NCI-H345 treated with DMSO at 0.1 percent for 48 hours (cell line): ENCODE data around the gene AATK.

Experiments used
- DNase-seq: peaks from one replicate; lab custom pipeline; 2025; ENCODE audit not compliant: unreplicated experiment; lab: John Stamatoyannopoulos, UW

The AATK gene

GRCh38 chr17:81130385-81131361 is 35.3 kb downstream of the AATK start:
- DNase-seq = no peak

DNA sequence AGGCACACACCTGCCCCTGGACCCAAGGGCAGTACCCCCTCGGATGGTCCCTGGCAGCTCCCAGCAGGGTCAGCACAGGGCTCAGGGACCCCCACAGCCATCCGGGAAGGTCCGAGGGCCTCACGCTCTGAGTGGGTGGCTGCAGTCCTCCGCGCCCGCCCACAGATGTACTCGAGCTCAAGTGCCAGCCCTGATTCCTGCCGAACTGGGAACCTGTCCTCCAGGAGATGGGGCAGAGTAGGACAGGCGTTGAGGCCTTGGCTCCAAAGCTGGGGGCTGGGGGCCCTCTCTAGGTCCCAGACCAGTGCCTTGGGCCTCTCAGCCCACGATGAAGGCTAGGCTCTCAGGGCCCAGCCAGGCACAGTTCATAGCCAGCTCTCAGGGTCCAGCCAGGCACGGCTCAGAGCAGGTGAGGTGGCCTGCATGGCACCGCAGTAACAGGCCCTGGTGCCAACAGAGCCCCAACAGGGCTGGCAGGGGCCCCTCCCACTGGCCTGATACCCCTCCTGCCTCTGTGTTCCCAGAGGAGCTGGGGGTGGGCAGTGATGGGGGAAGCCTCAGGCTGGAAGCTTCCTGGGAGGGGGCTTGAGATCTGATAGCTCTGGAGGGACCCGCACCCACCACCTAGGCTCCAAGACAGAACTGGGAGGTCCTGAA is 36.2 kb downstream of the AATK start:
- DNase-seq = no peak

DNA sequence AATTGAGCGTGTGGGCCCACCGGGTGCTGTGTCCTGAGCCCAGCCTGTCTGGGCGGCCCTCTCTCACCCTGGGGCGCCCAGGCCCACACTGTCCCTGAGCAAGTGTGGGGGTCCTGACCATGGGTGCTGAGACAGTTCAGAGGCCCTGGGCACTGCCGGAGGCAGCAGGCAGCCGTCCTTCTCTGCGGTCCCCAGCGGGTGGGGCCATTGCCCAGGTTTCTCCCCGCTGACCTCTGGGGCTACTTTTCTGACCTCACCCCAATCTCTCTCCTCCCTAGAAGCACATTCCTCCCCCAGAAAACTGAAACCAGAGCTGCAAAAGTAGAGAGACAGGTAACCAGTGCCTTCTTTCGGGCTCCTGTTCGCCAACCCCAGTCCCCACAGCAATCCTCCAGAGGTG is 36.7 kb downstream of the AATK start:
- DNase-seq = no peak

GRCh38 chr17:81128774-81129173 is 37.2 kb downstream of the AATK start:
- no peak for DNase-seq

- DNase-seq = no peak
Observed at GRCh38 chr17:81128338-81128737, 37.7 kb downstream of the AATK start.

DNA sequence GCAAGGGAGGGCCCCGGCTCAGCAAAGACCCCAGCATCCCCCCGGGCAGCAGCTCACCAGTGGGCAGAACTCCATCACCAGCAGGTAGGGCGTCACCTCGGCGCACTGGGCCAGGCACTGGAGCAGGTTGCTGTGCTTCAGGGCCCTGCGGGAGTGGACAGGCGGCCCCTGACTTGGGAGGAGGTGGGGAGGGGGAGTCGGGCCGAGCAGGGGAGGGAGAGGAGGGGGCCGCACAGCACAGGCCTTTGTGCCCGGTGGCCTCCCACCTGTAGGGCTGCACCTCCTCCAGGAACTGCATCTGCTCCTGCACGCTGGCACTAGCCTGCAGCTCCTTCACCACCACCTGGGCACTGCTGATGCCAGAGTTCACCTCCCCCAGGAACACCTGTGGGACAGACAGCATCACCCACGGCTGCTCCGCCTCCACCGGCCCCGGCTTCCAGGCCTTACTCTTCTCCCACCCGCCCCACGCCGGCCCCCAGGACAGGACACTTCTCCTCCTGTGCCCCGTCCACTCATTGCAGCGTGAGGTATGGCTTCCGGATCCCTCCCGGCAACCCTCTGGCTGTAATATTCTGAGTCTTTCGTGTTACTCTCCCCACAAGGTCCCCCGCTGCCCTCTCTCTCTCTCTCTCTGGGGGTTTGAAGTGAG is 38.4 kb downstream of the AATK start:
- no peak for DNase-seq

- no peak for DNase-seq
Observed at GRCh38 chr17:81127133-81127455, 38.9 kb downstream of the AATK start.

DNA sequence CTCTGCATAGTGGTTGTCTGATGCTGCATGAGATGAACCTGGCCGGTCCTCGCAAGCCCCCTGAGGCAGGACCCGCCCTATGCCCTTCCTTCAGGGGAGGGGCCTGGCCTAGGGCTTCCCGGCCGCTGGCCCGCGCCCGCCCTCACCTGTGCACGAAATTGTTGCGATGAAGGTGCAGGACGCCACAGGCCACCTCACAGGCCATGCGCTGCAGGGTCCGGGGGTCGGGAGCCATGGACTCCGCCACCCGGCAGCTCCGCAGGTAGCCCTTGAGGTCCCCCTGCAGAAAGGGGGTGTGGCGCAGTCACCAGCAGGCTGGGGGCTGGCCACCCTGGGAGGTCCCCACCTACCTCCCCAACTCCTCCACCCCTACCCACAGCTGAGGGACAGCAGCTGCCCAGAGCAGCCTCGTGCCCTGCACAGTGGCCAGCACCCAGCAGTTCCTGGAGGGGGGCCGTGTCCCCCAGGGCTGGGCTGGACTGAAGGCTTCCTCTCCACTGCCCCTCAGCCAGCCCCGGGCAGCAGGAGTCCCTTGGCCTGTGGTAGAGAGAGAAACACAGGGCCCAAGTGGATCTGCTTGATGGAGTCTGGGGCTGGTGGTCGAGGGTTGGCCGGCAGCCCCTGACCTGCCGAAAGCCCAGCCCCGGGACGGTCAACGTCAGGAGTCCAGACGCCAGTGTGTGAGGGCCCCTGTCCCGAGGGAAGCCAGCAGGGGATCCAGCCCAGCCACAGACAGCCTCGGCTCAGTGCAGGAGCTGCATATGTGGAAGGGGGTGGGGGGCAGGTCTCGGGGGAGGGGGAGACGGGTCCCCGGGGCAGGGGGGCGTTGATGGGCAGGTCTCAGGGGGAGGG is 39.5 kb downstream of the AATK start:
- no peak for DNase-seq

GRCh38 chr17:81125573-81126081 is 40.4 kb downstream of the AATK start:
- peak; percentile 17 for DNase-seq

DNA sequence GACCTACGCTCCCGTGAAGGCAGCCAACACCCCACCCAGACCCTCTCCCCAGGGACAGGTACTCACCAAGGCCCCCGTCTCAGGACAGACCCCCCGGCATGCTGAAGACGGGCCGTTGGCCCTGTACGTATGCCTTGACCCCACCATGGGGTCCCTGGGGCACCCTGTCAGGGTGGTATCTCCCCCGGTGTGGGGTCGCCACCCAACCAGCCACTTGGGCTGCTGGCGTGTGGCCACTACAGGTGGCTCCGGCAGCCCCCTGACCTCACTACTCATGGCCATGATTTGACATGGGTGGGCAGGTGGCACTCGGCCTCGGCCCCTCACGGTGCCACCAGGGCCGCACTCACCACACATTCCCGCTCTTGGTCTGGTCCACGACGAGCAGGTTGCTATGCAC is 41.6 kb downstream of the AATK start:
- DNase-seq = no peak

- no peak for DNase-seq
Observed at GRCh38 chr17:81123052-81124048, 42.7 kb downstream of the AATK start.

DNA sequence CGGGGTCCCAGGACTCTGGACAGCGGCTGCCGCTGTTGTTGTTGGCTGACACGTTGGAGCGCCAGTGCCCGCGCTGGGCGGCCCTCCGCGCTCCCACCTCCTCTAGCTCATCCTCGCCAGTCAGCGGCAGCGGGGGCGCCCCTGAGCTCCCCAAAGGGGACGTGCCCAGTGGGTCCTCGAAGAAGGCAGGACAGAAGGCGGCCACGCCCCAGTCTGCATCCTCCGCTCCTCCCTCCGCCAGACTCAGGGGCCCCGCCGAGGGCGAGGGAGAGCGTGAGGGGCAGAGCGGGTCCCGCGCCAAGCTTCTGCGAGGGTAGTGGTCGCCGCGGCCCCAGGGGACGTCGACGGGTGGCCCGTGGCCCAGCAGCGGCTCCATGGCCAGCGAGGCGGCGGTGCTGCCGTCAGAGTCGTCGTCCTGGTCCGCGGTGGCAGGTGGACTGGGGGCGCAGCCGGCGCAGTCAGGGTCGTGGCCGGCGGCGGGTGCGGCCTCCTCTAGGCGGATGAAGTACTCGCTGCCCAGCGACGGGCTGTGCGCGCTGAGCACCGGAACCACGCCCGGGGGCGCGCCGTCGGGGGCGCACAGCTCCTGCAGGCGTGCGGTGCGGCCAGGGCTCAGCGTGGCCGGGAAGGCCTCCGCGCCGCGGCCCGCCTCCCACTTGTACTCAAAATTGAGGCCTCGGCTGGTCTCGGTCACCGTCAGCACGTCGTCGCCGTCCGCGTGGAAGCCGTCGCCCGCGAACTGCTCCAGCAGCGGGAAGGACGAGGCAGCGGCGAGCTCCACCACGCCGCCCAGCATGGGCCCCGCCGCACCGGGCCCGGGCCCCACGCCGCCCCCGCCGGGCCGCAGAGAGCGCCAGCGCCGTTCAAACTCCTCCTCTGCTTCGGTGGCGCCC is 43.9 kb downstream of the AATK start:
- DNase-seq = no peak

- no peak for DNase-seq
Observed at GRCh38 chr17:81120695-81121621, 45.1 kb downstream of the AATK start.

DNA sequence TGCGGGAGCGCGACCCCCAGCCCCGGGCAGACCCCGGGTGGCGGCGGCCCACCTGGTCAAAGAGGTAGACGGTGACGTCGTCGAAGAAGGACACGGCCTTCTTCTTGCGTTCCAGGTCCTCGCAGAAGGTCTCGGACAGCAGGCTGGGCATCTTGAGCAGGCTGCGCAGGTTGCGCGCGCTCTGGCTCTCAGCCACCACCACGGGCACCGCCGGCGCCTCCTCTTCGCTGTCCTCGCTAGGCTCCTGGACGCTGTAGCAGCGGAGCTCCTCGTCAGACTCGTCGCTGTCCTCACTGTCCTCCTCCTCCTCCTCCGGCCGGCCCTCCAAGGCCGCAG is 45.9 kb downstream of the AATK start:
- no peak for DNase-seq

DNA sequence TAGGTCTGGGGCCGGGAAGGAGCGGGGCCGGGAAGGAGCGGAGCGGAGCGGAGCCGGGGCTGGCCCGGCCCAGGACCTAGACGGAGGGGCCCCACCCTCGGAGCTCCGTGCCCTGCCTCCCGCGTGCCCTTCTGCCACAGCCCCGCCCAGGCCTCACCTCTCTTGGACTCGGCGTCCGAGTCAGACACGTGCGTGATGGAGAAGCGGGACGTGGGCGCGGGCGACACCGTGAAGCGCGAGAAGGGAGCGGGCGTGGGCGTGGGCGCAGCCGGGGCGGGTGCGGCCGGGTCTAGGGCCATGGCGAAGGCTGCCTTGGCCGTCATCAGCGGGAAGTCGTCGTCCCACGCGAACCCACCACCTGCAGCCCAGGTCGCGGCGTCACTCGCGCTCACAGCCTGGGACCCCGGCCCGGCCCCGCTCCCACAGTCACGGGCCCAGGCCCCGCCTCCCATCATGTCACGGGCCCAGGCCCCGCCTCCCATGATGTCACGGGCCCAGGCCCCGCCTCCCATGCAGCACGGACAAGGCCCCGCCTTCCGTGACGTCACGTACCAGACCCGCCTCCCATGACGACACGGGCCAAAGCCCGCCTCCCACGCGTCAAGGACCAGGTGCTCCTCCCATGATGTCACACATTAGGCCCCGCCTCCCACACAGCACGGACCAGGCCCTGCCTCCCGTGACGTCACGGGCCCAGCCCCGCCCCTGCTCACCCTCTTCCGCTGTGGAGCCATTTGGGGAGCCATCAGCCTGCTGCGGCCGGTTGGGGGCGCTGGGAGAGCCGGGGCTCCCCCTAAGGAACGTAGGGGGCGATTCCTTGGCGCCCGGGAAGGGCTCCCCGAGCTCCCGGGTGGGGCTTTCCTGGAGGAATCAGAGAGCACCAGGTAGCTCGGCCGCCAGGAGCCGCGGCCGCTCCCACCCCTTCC is 46.5 kb downstream of the AATK start:
- peak; percentile 97 for DNase-seq
